ENCODE data around the gene FAIM2.

DNA sequence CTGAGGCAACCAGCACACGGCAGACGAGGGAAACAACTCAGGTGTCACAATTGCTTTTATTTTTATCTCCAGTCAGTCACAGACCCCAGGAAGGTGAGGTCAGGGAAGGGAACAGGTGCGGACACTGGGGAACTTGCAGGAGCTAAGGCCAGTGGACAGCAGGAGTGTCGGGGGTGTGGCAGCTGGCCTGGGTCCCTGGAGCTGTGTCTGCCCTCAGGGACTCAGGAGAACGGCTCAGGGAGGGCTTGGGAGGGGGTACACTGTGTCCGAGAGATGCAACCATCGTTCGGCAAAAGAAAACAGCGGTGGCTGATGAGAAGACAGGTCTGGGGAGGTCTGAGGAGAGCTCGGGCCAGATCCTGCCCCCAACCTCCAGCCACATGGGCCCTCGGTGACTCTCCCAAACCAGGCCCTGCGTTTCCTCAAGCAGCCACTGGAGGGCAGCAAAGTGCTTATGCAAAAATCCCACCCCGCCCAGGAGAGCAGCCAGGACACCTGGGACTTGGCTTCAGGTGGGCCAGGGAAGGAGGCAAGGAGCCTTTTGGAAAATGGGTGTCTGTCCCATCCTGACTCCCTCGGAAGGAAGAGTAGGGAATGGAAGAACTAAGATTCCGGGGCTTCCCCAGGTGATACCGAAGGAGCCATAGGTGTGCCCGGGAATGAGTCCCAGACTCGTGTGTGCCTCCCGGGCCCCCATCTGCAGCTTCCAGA is 36.7 kb downstream of the FAIM2 start:
- TF ChIP-seq, protein P1, sequence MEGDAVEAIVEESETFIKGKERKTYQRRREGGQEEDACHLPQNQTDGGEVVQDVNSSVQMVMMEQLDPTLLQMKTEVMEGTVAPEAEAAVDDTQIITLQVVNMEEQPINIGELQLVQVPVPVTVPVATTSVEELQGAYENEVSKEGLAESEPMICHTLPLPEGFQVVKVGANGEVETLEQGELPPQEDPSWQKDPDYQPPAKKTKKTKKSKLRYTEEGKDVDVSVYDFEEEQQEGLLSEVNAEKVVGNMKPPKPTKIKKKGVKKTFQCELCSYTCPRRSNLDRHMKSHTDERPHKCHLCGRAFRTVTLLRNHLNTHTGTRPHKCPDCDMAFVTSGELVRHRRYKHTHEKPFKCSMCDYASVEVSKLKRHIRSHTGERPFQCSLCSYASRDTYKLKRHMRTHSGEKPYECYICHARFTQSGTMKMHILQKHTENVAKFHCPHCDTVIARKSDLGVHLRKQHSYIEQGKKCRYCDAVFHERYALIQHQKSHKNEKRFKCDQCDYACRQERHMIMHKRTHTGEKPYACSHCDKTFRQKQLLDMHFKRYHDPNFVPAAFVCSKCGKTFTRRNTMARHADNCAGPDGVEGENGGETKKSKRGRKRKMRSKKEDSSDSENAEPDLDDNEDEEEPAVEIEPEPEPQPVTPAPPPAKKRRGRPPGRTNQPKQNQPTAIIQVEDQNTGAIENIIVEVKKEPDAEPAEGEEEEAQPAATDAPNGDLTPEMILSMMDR (tag by site-specific recombination; IDR thresholded peaks at IDR 0.05), result peak; percentile 88
- TF ChIP-seq YY1 (tag by site-specific recombination; IDR thresholded peaks at IDR 0.05), result no peak

All from HEK293 (cell line).